LNCAP (cell line): ENCODE measurements around the gene RNF224.

ENCODE experiments used
- TF ChIP-seq, protein P1 (sequence below): fragments of 450-650 bp; IDR thresholded peaks from 2 replicates; pipeline ENCODE4 v1.5.1; 2017; ENCODE audit warnings: mild to moderate bottlenecking

The RNF224 gene

DNA sequence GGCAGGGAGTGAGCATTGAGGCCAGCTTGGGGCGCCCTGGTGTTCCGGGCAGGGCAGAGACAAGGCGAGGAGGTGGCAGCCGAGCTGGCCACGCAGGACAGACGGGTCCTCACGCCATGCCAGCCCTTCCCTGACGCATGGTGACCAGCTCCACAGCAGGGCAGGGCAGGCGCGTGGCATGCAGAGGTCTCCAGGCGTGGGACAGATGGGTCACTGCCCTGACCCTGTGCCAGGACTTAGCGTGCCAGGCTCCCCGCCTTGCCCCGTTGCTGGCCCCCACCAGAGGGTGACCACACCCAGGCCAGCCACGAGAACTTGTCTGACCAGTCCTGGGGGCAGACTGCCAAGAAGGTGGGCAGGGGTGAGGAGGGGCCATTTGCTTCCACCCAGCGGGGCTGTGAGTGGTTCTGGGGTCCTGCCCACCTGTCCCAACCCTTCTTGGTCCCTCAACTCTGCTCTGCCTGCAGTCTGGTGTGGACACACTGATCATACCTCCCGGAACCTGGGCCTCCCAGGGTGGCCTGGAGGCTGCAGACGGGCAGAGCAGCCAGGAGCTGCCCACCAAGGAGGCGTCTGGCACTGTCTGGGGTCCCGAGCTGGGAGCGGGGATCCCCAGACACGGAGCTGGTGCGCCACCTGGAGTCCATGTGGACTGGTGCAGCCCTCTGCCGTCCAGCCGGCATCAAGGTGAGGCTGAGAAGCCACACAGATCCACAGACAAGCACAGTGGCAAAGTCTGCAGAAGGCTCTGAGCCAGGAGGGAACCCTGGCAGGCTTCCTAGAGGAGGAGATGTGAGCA is at the start of gene RNF224:
Gene RNF224 (plus strand): TSS at position 449 of the 799 bp plus-strand sequence. CDS start 834 bp downstream, outside the sequence.
- TF ChIP-seq, protein P1, sequence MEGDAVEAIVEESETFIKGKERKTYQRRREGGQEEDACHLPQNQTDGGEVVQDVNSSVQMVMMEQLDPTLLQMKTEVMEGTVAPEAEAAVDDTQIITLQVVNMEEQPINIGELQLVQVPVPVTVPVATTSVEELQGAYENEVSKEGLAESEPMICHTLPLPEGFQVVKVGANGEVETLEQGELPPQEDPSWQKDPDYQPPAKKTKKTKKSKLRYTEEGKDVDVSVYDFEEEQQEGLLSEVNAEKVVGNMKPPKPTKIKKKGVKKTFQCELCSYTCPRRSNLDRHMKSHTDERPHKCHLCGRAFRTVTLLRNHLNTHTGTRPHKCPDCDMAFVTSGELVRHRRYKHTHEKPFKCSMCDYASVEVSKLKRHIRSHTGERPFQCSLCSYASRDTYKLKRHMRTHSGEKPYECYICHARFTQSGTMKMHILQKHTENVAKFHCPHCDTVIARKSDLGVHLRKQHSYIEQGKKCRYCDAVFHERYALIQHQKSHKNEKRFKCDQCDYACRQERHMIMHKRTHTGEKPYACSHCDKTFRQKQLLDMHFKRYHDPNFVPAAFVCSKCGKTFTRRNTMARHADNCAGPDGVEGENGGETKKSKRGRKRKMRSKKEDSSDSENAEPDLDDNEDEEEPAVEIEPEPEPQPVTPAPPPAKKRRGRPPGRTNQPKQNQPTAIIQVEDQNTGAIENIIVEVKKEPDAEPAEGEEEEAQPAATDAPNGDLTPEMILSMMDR, result peak; percentile 94

DNA sequence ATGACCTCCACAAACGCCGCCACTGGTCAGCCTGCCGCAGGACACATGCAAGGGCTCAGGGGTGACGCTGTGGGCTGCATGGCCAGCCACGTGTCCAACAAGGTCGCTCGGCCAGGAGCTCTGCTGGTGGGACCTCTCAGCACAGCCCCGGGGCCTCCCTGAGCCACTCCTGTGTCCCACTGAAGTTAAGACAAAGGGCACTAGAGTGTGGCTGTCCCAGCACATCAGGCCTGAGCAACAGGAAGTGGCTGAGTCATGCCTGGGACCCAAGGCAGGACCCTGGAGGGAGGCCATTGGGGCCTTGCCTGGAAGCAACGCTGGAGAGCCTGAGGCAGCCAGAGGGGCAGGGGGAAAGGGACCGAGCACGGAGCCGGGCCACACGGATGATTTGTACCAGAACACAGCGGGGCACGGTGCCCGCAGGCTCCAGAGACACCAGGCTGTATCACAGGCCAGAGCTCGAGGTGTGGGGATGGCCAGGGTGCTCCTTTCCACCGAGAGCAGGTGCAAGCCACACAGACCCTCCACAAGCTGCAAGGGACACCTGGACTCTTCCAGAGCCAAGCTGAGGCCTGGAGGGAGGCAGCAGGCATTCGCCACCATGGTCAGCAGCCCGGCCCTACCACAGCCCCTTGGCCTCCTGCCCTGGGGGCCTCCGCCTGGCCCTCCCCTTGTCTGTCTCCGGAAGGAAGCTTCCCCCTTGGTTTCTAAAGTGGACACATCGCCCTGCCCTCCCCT is 48.9 kb upstream of the RNF224 start:
- TF ChIP-seq, protein P1, result no peak

DNA sequence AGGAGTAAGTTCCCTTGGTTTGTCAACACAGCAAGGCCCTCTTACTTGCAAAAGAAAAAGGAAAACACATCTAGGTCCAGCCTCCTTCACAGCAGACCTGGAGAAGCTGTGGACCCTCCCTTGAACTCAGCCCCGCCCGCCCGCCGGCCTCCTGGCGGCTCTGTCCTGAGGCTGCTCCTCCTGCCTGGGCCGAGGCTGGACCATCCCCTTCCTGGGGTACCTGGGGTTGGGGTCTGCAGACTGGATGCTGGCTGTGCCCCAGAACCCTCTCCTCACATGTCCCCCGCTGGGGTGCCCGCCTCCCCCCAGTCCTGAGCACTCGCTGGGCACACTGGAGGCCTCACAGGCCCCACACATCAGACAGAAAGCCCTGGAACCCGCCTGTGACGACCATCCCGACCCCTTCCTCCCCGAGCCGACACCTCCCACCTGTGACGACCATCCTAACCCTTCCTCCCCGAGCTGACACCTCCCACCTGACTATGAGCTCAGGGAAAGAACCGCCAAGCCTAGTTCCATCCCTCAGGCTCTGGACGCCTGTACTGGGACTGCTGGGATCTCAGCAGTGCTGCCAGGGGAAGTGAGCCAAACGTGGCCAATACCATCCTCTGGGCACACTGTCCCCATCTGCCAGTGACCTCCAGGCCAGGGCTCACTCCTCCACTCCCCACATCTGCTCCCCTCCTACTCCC is 48.2 kb upstream of the RNF224 start:
- TF ChIP-seq, protein P1, result no peak

DNA sequence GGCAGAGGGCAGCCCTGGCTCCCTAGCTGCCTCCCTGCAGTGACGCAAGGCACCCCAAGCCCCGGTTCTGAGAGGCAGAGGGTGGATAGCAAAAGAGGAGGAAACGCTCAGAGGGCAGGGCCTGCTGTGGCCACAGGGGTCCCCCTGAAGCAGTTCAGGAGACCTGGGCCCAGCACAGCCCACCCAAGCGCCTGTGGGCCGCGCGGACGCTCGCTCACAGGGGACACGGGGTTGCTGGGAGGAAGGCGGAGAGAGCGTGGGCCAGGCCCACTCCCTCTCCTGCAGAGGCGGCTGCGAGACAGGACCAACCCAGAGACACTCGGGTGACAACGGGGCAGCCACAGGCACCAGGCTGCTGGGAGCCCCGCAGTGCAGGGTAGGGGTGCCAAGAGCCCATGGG is 47.5 kb upstream of the RNF224 start:
- TF ChIP-seq, protein P1, result no peak

DNA sequence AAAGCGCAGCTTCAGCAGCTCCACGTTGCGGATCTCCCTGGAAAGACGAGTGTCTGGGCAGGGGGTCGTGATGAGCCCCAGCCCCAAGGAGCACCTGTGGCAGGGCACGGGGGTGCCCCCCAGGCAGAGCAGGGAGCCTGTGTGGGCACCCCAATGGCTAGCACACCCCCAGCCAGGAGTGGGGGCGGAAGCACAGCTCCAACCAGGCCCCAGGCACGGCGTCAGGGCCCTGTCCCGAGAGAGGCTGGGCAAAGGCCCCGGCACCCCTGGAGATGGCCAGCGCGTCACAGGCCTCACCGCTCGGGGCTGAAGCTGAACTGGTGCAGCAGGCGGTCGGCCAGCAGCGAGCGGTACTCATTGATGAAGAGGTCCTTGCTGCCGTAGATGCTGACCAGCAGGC is 46.8 kb upstream of the RNF224 start:
- TF ChIP-seq, protein P1, result no peak

DNA sequence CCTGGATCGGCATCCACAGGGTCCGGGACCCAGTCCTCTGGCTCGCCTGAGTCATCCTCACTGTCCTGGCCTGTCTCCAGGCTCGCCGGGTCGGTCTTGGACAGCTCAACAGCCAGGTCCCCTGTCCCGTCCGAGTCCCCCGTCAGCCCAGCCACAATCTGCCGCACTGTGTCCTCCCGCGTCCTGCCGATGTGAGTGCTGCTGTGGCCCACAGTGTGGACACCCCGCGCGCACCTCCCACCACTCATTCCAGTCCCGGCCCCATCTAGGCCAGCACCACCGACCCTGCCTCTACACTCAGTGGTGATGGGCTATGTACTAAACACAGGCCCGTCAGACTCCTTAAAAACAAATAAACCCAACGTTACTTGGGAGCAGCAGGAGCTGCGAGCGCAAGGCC is 45.6 kb upstream of the RNF224 start:
- TF ChIP-seq, protein P1, result no peak

DNA sequence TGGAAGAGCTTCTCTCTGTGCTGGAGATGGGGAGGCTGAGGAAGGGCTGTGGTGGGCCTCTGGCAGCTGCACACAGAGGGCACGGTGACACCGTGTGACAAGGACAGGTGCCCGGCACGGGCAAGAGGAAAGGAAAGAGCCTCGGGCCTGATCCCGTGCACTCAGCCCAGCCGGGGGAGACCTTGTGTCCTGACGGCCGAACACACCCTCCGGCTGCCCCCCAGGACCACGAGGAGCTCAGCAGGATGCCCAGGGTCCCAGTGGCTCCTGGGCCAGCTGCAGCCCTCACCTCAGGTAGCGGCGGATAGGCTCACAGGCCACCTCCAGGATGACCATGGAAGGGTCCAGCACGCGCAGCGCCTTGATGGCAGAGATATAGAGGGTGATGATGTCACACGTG is 44.5 kb upstream of the RNF224 start:
- TF ChIP-seq, protein P1, result no peak
